Measurements from ENCODE around the gene SSX2IP. TPM values are rescaled to one million over a fixed set of nuclear protein-coding genes. Genes with fewer than 3 reads are reported as not detected.

Gene SSX2IP
- total and polyA plus RNA-seq, 9 of the 15 experiments (the other 6 are each of a cell fraction or from before 2014, with no cell fraction given): 20.6 to 96.7 (median 61.7) TPM

GRCh38 chr1:84690397-84691121 lies at the start of gene SSX2IP (continued):
- TF ChIP-seq, protein P1, sequence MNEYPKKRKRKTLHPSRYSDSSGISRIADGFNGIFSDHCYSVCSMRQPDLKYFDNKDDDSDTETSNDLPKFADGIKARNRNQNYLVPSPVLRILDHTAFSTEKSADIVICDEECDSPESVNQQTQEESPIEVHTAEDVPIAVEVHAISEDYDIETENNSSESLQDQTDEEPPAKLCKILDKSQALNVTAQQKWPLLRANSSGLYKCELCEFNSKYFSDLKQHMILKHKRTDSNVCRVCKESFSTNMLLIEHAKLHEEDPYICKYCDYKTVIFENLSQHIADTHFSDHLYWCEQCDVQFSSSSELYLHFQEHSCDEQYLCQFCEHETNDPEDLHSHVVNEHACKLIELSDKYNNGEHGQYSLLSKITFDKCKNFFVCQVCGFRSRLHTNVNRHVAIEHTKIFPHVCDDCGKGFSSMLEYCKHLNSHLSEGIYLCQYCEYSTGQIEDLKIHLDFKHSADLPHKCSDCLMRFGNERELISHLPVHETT (CRISPR knock-in tag; conservative IDR thresholded peaks at IDR 0.05 in 1 of 2, IDR thresholded peaks at IDR 0.05 in 1 of 2): peak in 1 of 2 experiments; percentile 98; a peak in 2 of 4 replicates
- TF ChIP-seq RREB1 (CRISPR knock-in tag; IDR thresholded peaks at IDR 0.05) (no peak), ZNF76 (CRISPR knock-in tag; IDR thresholded peaks at IDR 0.05; ENCODE audit: borderline replicate concordance) (no peak), ZNF79 (CRISPR knock-in tag; IDR thresholded peaks at IDR 0.05; ENCODE audit: low read depth) (no peak), ZNF384 (IDR thresholded peaks at IDR 0.05; ENCODE audit: low read depth, low read length) (peak; percentile 89), IRF9 (tag; IDR thresholded peaks at IDR 0.05) (no peak), PHF20 (IDR thresholded peaks at IDR 0.05; ENCODE audit: partially characterized antibody) (no peak), TBL1XR1 (IDR thresholded peaks at IDR 0.05; ENCODE audit: low read length in 2 of 2) (no peak; a peak in 1 of 4 replicates), ZNF316 (IDR thresholded peaks at IDR 0.05) (no peak), BMI1 (IDR thresholded peaks at IDR 0.05; ENCODE audit: low read length) (peak; percentile 65; the same call in 1 of the 2 replicates), PRMT5 (CRISPR knock-in tag; IDR thresholded peaks at IDR 0.05) (no peak)
- TF ChIP-seq, protein P2, sequence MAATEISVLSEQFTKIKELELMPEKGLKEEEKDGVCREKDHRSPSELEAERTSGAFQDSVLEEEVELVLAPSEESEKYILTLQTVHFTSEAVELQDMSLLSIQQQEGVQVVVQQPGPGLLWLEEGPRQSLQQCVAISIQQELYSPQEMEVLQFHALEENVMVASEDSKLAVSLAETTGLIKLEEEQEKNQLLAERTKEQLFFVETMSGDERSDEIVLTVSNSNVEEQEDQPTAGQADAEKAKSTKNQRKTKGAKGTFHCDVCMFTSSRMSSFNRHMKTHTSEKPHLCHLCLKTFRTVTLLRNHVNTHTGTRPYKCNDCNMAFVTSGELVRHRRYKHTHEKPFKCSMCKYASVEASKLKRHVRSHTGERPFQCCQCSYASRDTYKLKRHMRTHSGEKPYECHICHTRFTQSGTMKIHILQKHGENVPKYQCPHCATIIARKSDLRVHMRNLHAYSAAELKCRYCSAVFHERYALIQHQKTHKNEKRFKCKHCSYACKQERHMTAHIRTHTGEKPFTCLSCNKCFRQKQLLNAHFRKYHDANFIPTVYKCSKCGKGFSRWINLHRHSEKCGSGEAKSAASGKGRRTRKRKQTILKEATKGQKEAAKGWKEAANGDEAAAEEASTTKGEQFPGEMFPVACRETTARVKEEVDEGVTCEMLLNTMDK (IDR thresholded peaks at IDR 0.05; ENCODE audit: borderline replicate concordance, insufficient read depth, low read depth, low read length, poor library complexity, severe bottlenecking): no peak
- TF ChIP-seq, protein P3, sequence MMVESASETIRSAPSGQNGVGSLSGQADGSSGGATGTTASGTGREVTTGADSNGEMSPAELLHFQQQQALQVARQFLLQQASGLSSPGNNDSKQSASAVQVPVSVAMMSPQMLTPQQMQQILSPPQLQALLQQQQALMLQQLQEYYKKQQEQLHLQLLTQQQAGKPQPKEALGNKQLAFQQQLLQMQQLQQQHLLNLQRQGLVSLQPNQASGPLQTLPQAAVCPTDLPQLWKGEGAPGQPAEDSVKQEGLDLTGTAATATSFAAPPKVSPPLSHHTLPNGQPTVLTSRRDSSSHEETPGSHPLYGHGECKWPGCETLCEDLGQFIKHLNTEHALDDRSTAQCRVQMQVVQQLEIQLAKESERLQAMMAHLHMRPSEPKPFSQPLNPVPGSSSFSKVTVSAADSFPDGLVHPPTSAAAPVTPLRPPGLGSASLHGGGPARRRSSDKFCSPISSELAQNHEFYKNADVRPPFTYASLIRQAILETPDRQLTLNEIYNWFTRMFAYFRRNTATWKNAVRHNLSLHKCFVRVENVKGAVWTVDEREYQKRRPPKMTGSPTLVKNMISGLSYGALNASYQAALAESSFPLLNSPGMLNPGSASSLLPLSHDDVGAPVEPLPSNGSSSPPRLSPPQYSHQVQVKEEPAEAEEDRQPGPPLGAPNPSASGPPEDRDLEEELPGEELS (CRISPR knock-in tag; IDR thresholded peaks at IDR 0.05; ENCODE audit: borderline replicate concordance): no peak

Data from K562 (cell line).